Spleen (tissue), 7 donors: Measurements from ENCODE around the gene CRYBA1.

Source experiments
- CTCF ChIP-seq, 11 experiments: fragments of 200-600 bp in 7 of 11; fragments of 450-650 bp in 4 of 11; sonication (generic) in 4 of 11; IDR thresholded peaks in 8 of 11; conservative IDR thresholded peaks in 3 of 11; 1 replicate in 7 of 11; 2 replicates in 4 of 11; pipeline versions ENCODE4 v1.4.0 to v1.8.0; 2016 to 2021; ENCODE audit warnings: antibody characterized with exemption in 11 of 11, inconsistent platforms in 4 of 11, mild to moderate bottlenecking in 1 of 11
- POLR2A ChIP-seq, 3 donors: fragments of 450-650 bp; IDR thresholded peaks; one replicate each; pipeline ENCODE4 v1.5.1; 2017; ENCODE audit warnings: antibody characterized with exemption in 3 of 3, mild to moderate bottlenecking in 1 of 3
- POLR2AphosphoS5 ChIP-seq, 3 donors: sonication (generic); formaldehyde crosslinking; IDR thresholded peaks; one replicate each; pipeline ENCODE4 v1.5.1; 2017; ENCODE audit warnings: antibody characterized with exemption in 3 of 3
- donor health status: DM: no; HTN: no; CAD: no; lungs with moderate emphysema.
- donor health status: DM: no; HTN: no; CAD: no.
- donor health status: DM: no; HTN: no; CAD: no.

- no peak for TF ChIP-seq CTCF (IDR thresholded peaks at IDR 0.05 in 8 of 11, conservative IDR thresholded peaks at IDR 0.05 in 3 of 11)
- TF ChIP-seq POLR2A (IDR thresholded peaks at IDR 0.05) = no peak
- TF ChIP-seq POLR2AphosphoS5 (IDR thresholded peaks at IDR 0.05) = peak in 1 of 3 donors; percentile 19
These were observed 2.2 kb downstream of the CRYBA1 start for GRCh38 chr17:29248845-29249244.
